ENCODE measurements around the gene SLC12A7. TPM values are rescaled to one million over a fixed set of nuclear protein-coding genes. Genes with fewer than 3 reads are reported as not detected.

Gene SLC12A7
- total and polyA plus RNA-seq, 2 of the 13 experiments (the other 11 are each of a cell fraction or from before 2014, with no cell fraction given), result 14.0 to 18.5 TPM

GRCh38 chr5:1144638-1145396, 33.0 kb upstream of the SLC12A7 start:
- ChIA-PET POLR2A (no interaction called here), CTCF (ENCODE audit: low intra/inter-chr PET ratio, low total read pairs) (no interaction called here)
- Histone ChIP-seq H4K20me1 (ENCODE audit: insufficient read depth, low read length) (no peaks in the 10 kb centered on the region), H3K27ac (ENCODE audit: extremely low read length, insufficient read depth, low read length) (no peak overlapping the region), H3K4me3 (replicated peaks in 1 of 3; ENCODE audit: insufficient read depth in 1 of 3, low read depth in 2 of 3, low read length in 3 of 3) (no peak overlapping the region), H3K36me3 (replicated peaks in 1 of 2; ENCODE audit: control insufficient read depth in 1 of 2, insufficient read depth in 2 of 2, low read length in 2 of 2) (no peaks in the 10 kb centered on the region), H3K9me3 (ENCODE audit: low read length) (no peaks in the 10 kb centered on the region), H2AFZ (ENCODE audit: low read length) (no peak overlapping the region), H3K9ac (ENCODE audit: insufficient read depth, low read depth, low read length) (no peak overlapping the region), H3K4me2 (ENCODE audit: low read depth, low read length) (no peak overlapping the region), H3K79me2 (ENCODE audit: insufficient read depth, low read length) (no peaks in the 10 kb centered on the region), H3K27me3 (ENCODE audit: control insufficient read depth in 1 of 2, insufficient read depth in 2 of 2, low read length in 2 of 2) (peaks cover 5 to 68% of the 10 kb centered on the region in 2 experiments; a peak in 4 of 5 replicates), H3K4me1 (ENCODE audit: insufficient read depth, low read length) (peaks cover 21% of the 10 kb centered on the region)
- in situ Hi-C loops (cut with HindIII; ENCODE audit: extremely low pct_ligation_motif_present, low pct_unique_long_range_greater_than_20kb), result loop anchor here (5.0 kb wide), 1 partner anchor 38 kb away; no protein-coding TSS in a partner anchor
- BruUV-seq (replicated peaks), result no TSS peak
- intact Hi-C loops (cut with micrococcal nuclease; ENCODE audit: unreplicated experiment), result loop anchor here (10.0 kb wide), 1 partner anchor 90 kb away; no protein-coding TSS in a partner anchor
- ATAC-seq, result peak; percentile 45
- DNase-seq (ENCODE audit: low spot score), result no peak
- WGBS (ENCODE audit: low lambda C conversion rate), result 31% methylated on average over 16 of the region's 25 CpGs
- FAIRE-seq, result no peak
- no peak for TF ChIP-seq PHF20 (CRISPR knock-in tag; IDR thresholded peaks at IDR 0.05)
- no peak for TF ChIP-seq RBFOX2 (IDR thresholded peaks at IDR 0.05; ENCODE audit: low read depth, low read length)
- TF ChIP-seq KDM1A (CRISPR knock-in tag; IDR thresholded peaks at IDR 0.05), result no peak
- no peak for TF ChIP-seq ZNF775 (CRISPR knock-in tag; IDR thresholded peaks at IDR 0.05; ENCODE audit: borderline replicate concordance)
- TF ChIP-seq SP140L (CRISPR knock-in tag; IDR thresholded peaks at IDR 0.05; ENCODE audit: borderline replicate concordance), result no peak
- no peak for TF ChIP-seq FOXA1 (IDR thresholded peaks at IDR 0.05)
- 0 out of 2 replicates have a peak, but pooled peaks have one; percentile 9 for TF ChIP-seq FOXA1 (CRISPR knock-in tag; IDR thresholded peaks at IDR 0.05)

GRCh38 chr5:1144089-1144488, 32.2 kb upstream of the SLC12A7 start:
- no peak for FAIRE-seq
- Histone ChIP-seq H4K20me1 (ENCODE audit: insufficient read depth, low read length) (no peaks in the 10 kb centered on the region), H3K4me2 (ENCODE audit: low read depth, low read length) (no peak overlapping the region), H3K4me1 (ENCODE audit: insufficient read depth, low read length) (peaks cover 29% of the 10 kb centered on the region), H3K4me3 (replicated peaks in 1 of 3; ENCODE audit: insufficient read depth in 1 of 3, low read depth in 2 of 3, low read length in 3 of 3) (no peak overlapping the region), H3K27ac (ENCODE audit: extremely low read length, insufficient read depth, low read length) (no peak overlapping the region), H3K79me2 (ENCODE audit: insufficient read depth, low read length) (no peaks in the 10 kb centered on the region), H3K9ac (ENCODE audit: insufficient read depth, low read depth, low read length) (no peak overlapping the region), H3K9me3 (ENCODE audit: low read length) (no peaks in the 10 kb centered on the region), H2AFZ (ENCODE audit: low read length) (no peak overlapping the region), H3K36me3 (replicated peaks in 1 of 2; ENCODE audit: control insufficient read depth in 1 of 2, insufficient read depth in 2 of 2, low read length in 2 of 2) (no peaks in the 10 kb centered on the region), H3K27me3 (ENCODE audit: control insufficient read depth in 1 of 2, insufficient read depth in 2 of 2, low read length in 2 of 2) (peaks cover 5 to 67% of the 10 kb centered on the region in 2 experiments; a peak in 4 of 5 replicates)
- ChIA-PET CTCF (ENCODE audit: low intra/inter-chr PET ratio, low total read pairs) (no interaction called here), POLR2A (no interaction called here)
- intact Hi-C loops (cut with micrococcal nuclease; ENCODE audit: unreplicated experiment), result loop anchor here (10.0 kb wide), 1 partner anchor 89 kb away; no protein-coding TSS in a partner anchor
- in situ Hi-C loops (cut with HindIII; ENCODE audit: extremely low pct_ligation_motif_present, low pct_unique_long_range_greater_than_20kb), result loop anchor here (5.0 kb wide), 1 partner anchor 37 kb away; no protein-coding TSS in a partner anchor
- no peak for TF ChIP-seq ZBTB26 (CRISPR knock-in tag; IDR thresholded peaks at IDR 0.05; ENCODE audit: borderline replicate concordance)
- WGBS (ENCODE audit: low lambda C conversion rate), result 60% methylated on average over 3 of the region's 19 CpGs
- no TSS peak for BruUV-seq (replicated peaks)
- DNase-seq (ENCODE audit: low spot score), result no peak
- no peak for ATAC-seq
